H1 (cell line): Measurements from ENCODE around the gene GAB2. TPM values are rescaled to one million over a fixed set of nuclear protein-coding genes. Genes with fewer than 3 reads are reported as not detected.

ENCODE experiments used
- CTCF ChIA-PET: fragments of 300-600 bp; sonication (Branson Sonifier 250); formaldehyde crosslinking; loops from one replicate; lab custom pipeline; 2021; ENCODE audit not compliant: partially characterized antibody; lab: Charles Lee
- POLR2A ChIA-PET: fragments of 300-600 bp; sonication (Branson Sonifier 250); formaldehyde crosslinking; loops from one replicate; lab custom pipeline; 2021; ENCODE audit warnings: inconsistent platforms; ENCODE audit not compliant: partially characterized antibody; lab: Charles Lee
- DNase-seq, 2 experiments: peaks; one replicate each; pipeline versions ENCODE4 v3.0.0 to v3.0.0-alpha.2; 2010 to 2022; ENCODE audit warnings: low spot score in 2 of 2, low read depth in 1 of 2, mixed read lengths in 1 of 2
- FAIRE-seq: peaks from 2 replicates; lab custom pipeline; 2011; peaks lifted over from hg19 to GRCh38; lab: Jason Lieb, UNC
- H2AFZ ChIP-seq: 2 replicates; pipeline ENCODE4 v1.8.1; 2012; ENCODE audit warnings: low read length, inconsistent platforms
- H2AK5ac ChIP-seq: 2 replicates; pipeline ENCODE4 v1.6.1; 2013; ENCODE audit warnings: low read depth, low read length
- H2BK120ac ChIP-seq: replicated peaks from 2 replicates; pipeline ENCODE3; 2013; ENCODE audit warnings: low read depth, low read length, inconsistent platforms
- H2BK12ac ChIP-seq: 2 replicates; pipeline ENCODE4 v1.6.1; 2013; ENCODE audit warnings: low read depth, low read length
- H2BK15ac ChIP-seq: 2 replicates; pipeline ENCODE4 v1.6.1; 2013; ENCODE audit warnings: low read length
- H2BK20ac ChIP-seq: 2 replicates; pipeline ENCODE4 v1.6.1; 2013; ENCODE audit warnings: low read length
- H2BK5ac ChIP-seq: 2 replicates; pipeline ENCODE4 v1.6.1; 2013; ENCODE audit warnings: low read depth, low read length
- H3K14ac ChIP-seq: 2 replicates; pipeline ENCODE4 v1.6.1; 2013; ENCODE audit warnings: inconsistent platforms; ENCODE audit not compliant: insufficient read length
- H3K18ac ChIP-seq: 2 replicates; pipeline ENCODE4 v1.6.1; 2013; ENCODE audit warnings: low read length; ENCODE audit errors: extremely low read depth
- H3K23ac ChIP-seq: 2 replicates; pipeline ENCODE4 v1.6.1; 2013; ENCODE audit warnings: inconsistent platforms; ENCODE audit not compliant: insufficient read length
- H3K23me2 ChIP-seq: 2 replicates; pipeline ENCODE4 v1.6.1; 2013; ENCODE audit warnings: low read depth, low read length
- H3K27ac ChIP-seq: 2 replicates; pipeline ENCODE4 v1.6.1; 2011; ENCODE audit warnings: low read depth, low read length, inconsistent platforms
- H3K27me3 ChIP-seq, 4 experiments: replicated peaks in 1 of 4; 1 replicate in 1 of 4; 2 replicates in 3 of 4; pipeline versions ENCODE4 v1.6.1 to v1.8.1; 2011 to 2013; ENCODE audit warnings: low read length in 3 of 4, mild to moderate bottlenecking in 3 of 4, inconsistent platforms in 2 of 4, mixed read lengths in 2 of 4, moderate library complexity in 1 of 4; ENCODE audit not compliant: control insufficient read depth in 3 of 4, insufficient read depth in 3 of 4; ENCODE audit errors: extremely low read depth in 1 of 4
- H3K36me3 ChIP-seq, 4 experiments: 2 replicates each; pipeline versions ENCODE4 v1.6.1 to v1.8.1; 2011 to 2013; ENCODE audit warnings: mild to moderate bottlenecking in 4 of 4, low read length in 3 of 4, moderate library complexity in 2 of 4, control low read depth in 1 of 4, inconsistent platforms in 1 of 4; ENCODE audit not compliant: insufficient read depth in 4 of 4, control insufficient read depth in 2 of 4
- H3K4ac ChIP-seq: replicated peaks from 2 replicates; pipeline ENCODE3; 2013; ENCODE audit warnings: low read length, low read depth, mixed read lengths, inconsistent platforms; ENCODE audit not compliant: insufficient read length
- H3K4me1 ChIP-seq, 4 experiments: replicated peaks in 1 of 4; 1 replicate in 1 of 4; 2 replicates in 3 of 4; pipeline versions ENCODE4 v1.6.1 to v1.8.1; 2011 to 2013; ENCODE audit warnings: low read length in 3 of 4, inconsistent platforms in 2 of 4, mixed read lengths in 1 of 4; ENCODE audit not compliant: insufficient read depth in 4 of 4, control insufficient read depth in 3 of 4
- H3K4me2 ChIP-seq, 2 experiments: 2 replicates each; pipeline versions ENCODE4 v1.6.1 to v1.8.1; 2011 to 2013; ENCODE audit warnings: low read depth in 2 of 2, low read length in 2 of 2, control low read depth in 1 of 2, inconsistent platforms in 1 of 2, mild to moderate bottlenecking in 1 of 2; ENCODE audit not compliant: insufficient read depth in 1 of 2
- H3K4me3 ChIP-seq, 4 experiments: fragments of 200-600, 300-600 bp in 1 of 4; sonication (generic), shearing (Covaris generic), sonication (Bioruptor Twin) in 1 of 4; 2 replicates each; pipeline versions ENCODE4 v1.5.1 to v1.8.1; 2011 to 2016; ENCODE audit warnings: low read length in 4 of 4, low read depth in 3 of 4, control low read depth in 2 of 4, inconsistent platforms in 2 of 4, mild to moderate bottlenecking in 2 of 4, mixed read lengths in 1 of 4, moderate library complexity in 1 of 4; ENCODE audit not compliant: insufficient read depth in 2 of 4; ENCODE audit errors: extremely low read depth in 1 of 4
- H3K56ac ChIP-seq: replicated peaks from 2 replicates; pipeline ENCODE3; 2013; ENCODE audit warnings: low read depth, mild to moderate bottlenecking, mixed read lengths, low read length, inconsistent platforms; ENCODE audit not compliant: insufficient read length
- H3K79me1 ChIP-seq: 2 replicates; pipeline ENCODE4 v1.6.1; 2013; ENCODE audit warnings: low read depth, low read length, control low read depth
- H3K79me2 ChIP-seq, 2 experiments: 2 replicates each; pipeline versions ENCODE4 v1.6.1 to v1.8.1; 2012 to 2013; ENCODE audit warnings: low read length in 2 of 2, mild to moderate bottlenecking in 2 of 2, inconsistent platforms in 1 of 2; ENCODE audit not compliant: insufficient read depth in 2 of 2, control insufficient read depth in 1 of 2
- H3K9ac ChIP-seq, 4 experiments: replicated peaks in 1 of 4; 1 replicate in 1 of 4; 2 replicates in 3 of 4; pipeline versions ENCODE4 v1.6.1 to v1.8.1; 2011 to 2013; ENCODE audit warnings: low read depth in 3 of 4, low read length in 3 of 4, control low read depth in 2 of 4, mild to moderate bottlenecking in 2 of 4, moderate library complexity in 2 of 4, inconsistent platforms in 1 of 4; ENCODE audit errors: extremely low read depth in 1 of 4
- H3K9me3 ChIP-seq, 2 experiments: 2 replicates each; pipeline versions ENCODE4 v1.6.1 to v1.8.1; 2012 to 2013; ENCODE audit warnings: mild to moderate bottlenecking in 2 of 2, moderate library complexity in 2 of 2, control low read depth in 1 of 2, inconsistent platforms in 1 of 2, low read depth in 1 of 2, low read length in 1 of 2, mixed read lengths in 1 of 2; ENCODE audit not compliant: insufficient read depth in 2 of 2
- H4K20me1 ChIP-seq, 2 experiments: replicated peaks in 1 of 2; 2 replicates each; pipeline versions ENCODE3 to v1.8.1; 2011 to 2013; ENCODE audit warnings: inconsistent platforms in 2 of 2, low read length in 2 of 2, mild to moderate bottlenecking in 1 of 2; ENCODE audit not compliant: insufficient read depth in 2 of 2, control insufficient read depth in 1 of 2
- H4K5ac ChIP-seq: 2 replicates; pipeline ENCODE4 v1.6.1; 2013; ENCODE audit warnings: low read length, low read depth, mixed read lengths, inconsistent platforms; ENCODE audit not compliant: insufficient read length
- H4K8ac ChIP-seq: 2 replicates; pipeline ENCODE4 v1.8.0; 2013; ENCODE audit warnings: mild to moderate bottlenecking, moderate library complexity, low read length, inconsistent platforms; ENCODE audit not compliant: insufficient read depth; ENCODE audit errors: extremely low read depth
- H4K91ac ChIP-seq: replicated peaks from 2 replicates; pipeline ENCODE3; 2013; ENCODE audit warnings: low read length, mixed read lengths, inconsistent platforms; ENCODE audit not compliant: insufficient read length
- NANOG ChIP-seq: IDR thresholded peaks from 2 replicates; pipeline ENCODE4 v1.6.1; 2011; ENCODE audit warnings: low read length, low read depth, mild to moderate bottlenecking, inconsistent platforms; ENCODE audit not compliant: insufficient read depth, poor library complexity, severe bottlenecking
- RBBP5 ChIP-seq: IDR thresholded peaks from 2 replicates; pipeline ENCODE4 v1.7.1; 2012; ENCODE audit warnings: low read depth, mild to moderate bottlenecking, inconsistent platforms, low read length, moderate library complexity, borderline replicate concordance
- RFX5 ChIP-seq: IDR thresholded peaks from 2 replicates; pipeline ENCODE4 v1.6.1; 2011; ENCODE audit warnings: low read depth, low read length, improper control_type of control experiment, borderline replicate concordance
- SUZ12 ChIP-seq: fragments of 200-600 bp; sonication (generic); IDR thresholded peaks from 2 replicates; pipeline ENCODE4 v1.6.1; 2012; ENCODE audit warnings: mild to moderate bottlenecking, inconsistent platforms, low read length, moderate library complexity, mixed read lengths
- WGBS, 2 experiments: shearing (Covaris generic) in 1 of 2; methylation state at CpG; one replicate each; pipeline versions ENCODE4 v1.1.6 to v1.1.7; 2013 to 2015; ENCODE audit warnings: low lambda C conversion rate in 2 of 2, mixed read lengths in 2 of 2, inconsistent platforms in 1 of 2, low coverage in 1 of 2, missing lambda C conversion rate in 1 of 2; ENCODE audit not compliant: insufficient replicate concordance in 2 of 2, insufficient coverage in 1 of 2, insufficient read length in 1 of 2; ENCODE audit errors: extremely low coverage in 1 of 2, missing lambda C conversion rate in 1 of 2; 5-methylcytosine and 5-hydroxymethylcytosine counted together
- polyA plus RNA-seq, 7 experiments: library from polyadenylated mRNA; depleted of rRNA in 3 of 7; stranded (reverse) in 5 of 7; unstranded in 2 of 7; fragments of >200 nt in 5 of 7; fragments of 200-250 nt in 2 of 7; gene quantifications; 1 replicate in 5 of 7; 2 replicates in 1 of 7; 4 replicates in 1 of 7; pipeline versions ENCODE4 v1.2.1 to v1.2.3, GENCODE V29; 2011 to 2013; ENCODE audit warnings: missing spikeins in 2 of 7, mixed read lengths in 2 of 7
- total RNA-seq: library from RNA; stranded (reverse); fragmentation: NEBNext Ultra II Directional; extraction: Animal tissue kit (Norgen Biotek cat#: 25700); gene quantifications from 2 replicates; pipeline ENCODE4 v1.2.1, GENCODE V29; 2021
- TF ChIP-seq, protein P1 (sequence below): IDR thresholded peaks from 2 replicates; pipeline ENCODE4 v1.6.1; 2011; ENCODE audit warnings: low read depth, mild to moderate bottlenecking, low read length; ENCODE audit not compliant: insufficient read depth

Gene GAB2
- total and polyA plus RNA-seq, 2 of the 8 experiments (the other 6 are each of a cell fraction or from before 2014, with no cell fraction given) = 6.3 to 14.0 TPM

DNA sequence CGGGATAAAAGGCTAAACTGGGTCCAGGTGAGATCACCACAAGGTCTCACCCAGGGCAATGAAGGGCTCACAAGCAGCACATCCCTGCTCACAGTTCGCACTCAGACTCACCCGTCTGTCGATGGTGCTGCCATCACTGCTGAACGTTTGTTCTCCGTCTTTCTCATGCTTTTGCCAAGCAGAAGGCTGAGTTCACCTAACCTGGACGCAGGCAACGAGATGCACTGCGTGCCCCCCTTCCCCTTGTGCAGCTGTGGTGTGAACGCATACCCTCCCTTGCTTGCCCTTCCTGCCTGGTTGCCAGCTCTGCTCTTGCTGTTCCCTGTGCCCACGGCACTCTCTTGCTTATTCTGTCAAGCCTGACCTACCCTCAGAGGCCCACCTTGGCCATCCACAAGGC lies 247.2 kb downstream of the GAB2 start:
- Histone ChIP-seq H2BK5ac (no peak overlapping the region), H3K23me2 (no peaks in the 10 kb centered on the region), H2AK5ac (no peak overlapping the region), H2BK120ac (no peak overlapping the region), H2AFZ (no peak overlapping the region), H3K27me3 (no peaks in the 10 kb centered on the region), H3K18ac (no peak overlapping the region), H3K14ac (no peak overlapping the region), H3K4ac (no peak overlapping the region), H3K79me2 (no peaks in the 10 kb centered on the region), H2BK12ac (no peak overlapping the region), H3K4me1 (no peaks in the 10 kb centered on the region), H3K23ac (no peak overlapping the region), H2BK15ac (no peak overlapping the region), H3K9me3 (no peaks in the 10 kb centered on the region), H4K5ac (no peak overlapping the region), H3K9ac (no peak overlapping the region), H3K36me3 (no peaks in the 10 kb centered on the region), H3K56ac (no peak overlapping the region), H3K79me1 (no peaks in the 10 kb centered on the region), H3K27ac (no peak overlapping the region), H2BK20ac (no peak overlapping the region), H4K91ac (no peak overlapping the region), H3K4me2 (no peak overlapping the region), H3K4me3 (no peak overlapping the region), H4K8ac (no peak overlapping the region), H4K20me1 (no peaks in the 10 kb centered on the region)
- FAIRE-seq (no peak), DNase-seq (no peak)
- ChIA-PET CTCF (no interaction called here), POLR2A (interaction anchor here (0.7 kb wide), 1 partner anchor 65 kb away, joined by 3 read pairs; no protein-coding TSS in a partner anchor)
- TF ChIP-seq NANOG = no peak
- TF ChIP-seq, protein P1, sequence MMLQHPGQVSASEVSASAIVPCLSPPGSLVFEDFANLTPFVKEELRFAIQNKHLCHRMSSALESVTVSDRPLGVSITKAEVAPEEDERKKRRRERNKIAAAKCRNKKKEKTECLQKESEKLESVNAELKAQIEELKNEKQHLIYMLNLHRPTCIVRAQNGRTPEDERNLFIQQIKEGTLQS = no peak
- no peak for TF ChIP-seq RBBP5
- no peak for TF ChIP-seq SUZ12
- TF ChIP-seq RFX5 = no peak
- WGBS, 2 experiments = 91% methylated on average over 11 of the region's 11 CpGs; no CpG with 5 or more reads in 1 of the 2 experiments
